Gastrocnemius medialis (tissue), 4 donors: Measurements from ENCODE around the gene ARID3B.

ENCODE experiments used
- POLR2A ChIP-seq, 2 donors: fragments of 450-650 bp; IDR thresholded peaks; one replicate each; pipeline ENCODE4 v1.6.1; 2017; ENCODE audit warnings: antibody characterized with exemption in 2 of 2, mild to moderate bottlenecking in 2 of 2, moderate library complexity in 2 of 2
- TF ChIP-seq, protein P1 (sequence below), 5 experiments: fragments of 450-650 bp in 3 of 5; fragments of 200-600 bp in 2 of 5; sonication (generic) in 2 of 5; IDR thresholded peaks in 4 of 5; conservative IDR thresholded peaks in 1 of 5; 1 replicate in 4 of 5; 2 replicates in 1 of 5; pipeline ENCODE4 v1.5.1; 2016 to 2019; ENCODE audit warnings: antibody characterized with exemption in 5 of 5, mild to moderate bottlenecking in 3 of 5, moderate library complexity in 3 of 5

DNA sequence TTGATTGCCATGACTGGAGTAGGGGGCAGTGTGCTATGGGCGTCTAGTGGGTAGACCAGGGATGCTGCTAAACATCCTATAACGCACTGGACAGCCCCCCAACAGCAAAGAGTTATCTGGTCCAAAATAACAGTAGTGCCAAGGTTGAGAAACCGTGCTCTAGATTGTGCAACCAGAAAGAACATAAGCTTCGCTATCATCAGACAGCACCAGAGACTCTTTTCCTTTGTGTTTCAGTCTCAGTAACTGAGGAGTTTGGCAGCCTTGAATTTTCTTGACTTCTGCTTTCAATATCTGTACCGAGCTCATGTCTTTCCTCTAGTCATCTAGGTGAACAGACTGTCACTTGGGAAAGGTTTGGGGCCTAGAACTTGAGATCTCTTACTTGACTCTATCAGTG is 8.8 kb downstream of the ARID3B start:
- TF ChIP-seq, protein P1, sequence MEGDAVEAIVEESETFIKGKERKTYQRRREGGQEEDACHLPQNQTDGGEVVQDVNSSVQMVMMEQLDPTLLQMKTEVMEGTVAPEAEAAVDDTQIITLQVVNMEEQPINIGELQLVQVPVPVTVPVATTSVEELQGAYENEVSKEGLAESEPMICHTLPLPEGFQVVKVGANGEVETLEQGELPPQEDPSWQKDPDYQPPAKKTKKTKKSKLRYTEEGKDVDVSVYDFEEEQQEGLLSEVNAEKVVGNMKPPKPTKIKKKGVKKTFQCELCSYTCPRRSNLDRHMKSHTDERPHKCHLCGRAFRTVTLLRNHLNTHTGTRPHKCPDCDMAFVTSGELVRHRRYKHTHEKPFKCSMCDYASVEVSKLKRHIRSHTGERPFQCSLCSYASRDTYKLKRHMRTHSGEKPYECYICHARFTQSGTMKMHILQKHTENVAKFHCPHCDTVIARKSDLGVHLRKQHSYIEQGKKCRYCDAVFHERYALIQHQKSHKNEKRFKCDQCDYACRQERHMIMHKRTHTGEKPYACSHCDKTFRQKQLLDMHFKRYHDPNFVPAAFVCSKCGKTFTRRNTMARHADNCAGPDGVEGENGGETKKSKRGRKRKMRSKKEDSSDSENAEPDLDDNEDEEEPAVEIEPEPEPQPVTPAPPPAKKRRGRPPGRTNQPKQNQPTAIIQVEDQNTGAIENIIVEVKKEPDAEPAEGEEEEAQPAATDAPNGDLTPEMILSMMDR (IDR thresholded peaks at IDR 0.05 in 4 of 5, conservative IDR thresholded peaks at IDR 0.05 in 1 of 5): no peak
- TF ChIP-seq POLR2A (IDR thresholded peaks at IDR 0.05): no peak
